Measurements from ENCODE around the gene LRRC43.
"Not testable (repeated sequence)": the region's sequence is repeated elsewhere in the genome, so short reads cannot be mapped to it uniquely, and the experiment has no call there.

GRCh38 chr12:122202811-122203210, 19.9 kb downstream of the LRRC43 start:
- not testable (repeated sequence) for TF ChIP-seq CTCF (conservative IDR thresholded peaks at IDR 0.05); ZFX (IDR thresholded peaks at IDR 0.05)
